Measurements from ENCODE around the gene NUBP2. TPM values are rescaled to one million over a fixed set of nuclear protein-coding genes. Genes with fewer than 3 reads are reported as not detected.

NUBP2 gene
- polyA plus RNA-seq, 1 of the 3 experiments (the other 2 are of a cell fraction): 73.2 TPM

DNA sequence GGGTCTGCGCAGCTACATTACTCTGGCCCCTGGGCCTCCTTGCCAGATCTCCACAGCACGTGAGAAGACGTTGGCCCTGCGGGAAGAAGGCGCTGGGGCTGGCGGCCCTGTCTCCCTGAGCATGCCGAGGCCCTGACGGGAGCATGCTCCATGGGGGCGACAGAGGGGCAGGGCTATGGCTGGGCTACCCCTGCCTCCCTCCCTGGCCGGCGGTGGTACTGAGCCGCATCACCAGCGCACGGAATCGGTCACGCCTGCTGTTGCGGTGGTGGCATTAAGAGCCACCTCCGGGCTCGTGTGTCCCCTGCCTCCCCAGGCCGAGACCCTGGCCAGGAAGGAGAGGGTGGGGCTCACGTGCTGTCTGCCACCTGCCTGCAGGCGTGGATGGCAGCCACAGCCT lies 48.6 kb upstream of the NUBP2 start (continued):
- TF ChIP-seq PBX3 (IDR thresholded peaks at IDR 0.05) (no peak), POLR2AphosphoS5 (IDR thresholded peaks at IDR 0.05; ENCODE audit: low read depth, low read length) (no peak), SIN3A (IDR thresholded peaks at IDR 0.05; ENCODE audit: borderline replicate concordance, low read depth, low read length) (no peak)
- TF ChIP-seq, protein P1, sequence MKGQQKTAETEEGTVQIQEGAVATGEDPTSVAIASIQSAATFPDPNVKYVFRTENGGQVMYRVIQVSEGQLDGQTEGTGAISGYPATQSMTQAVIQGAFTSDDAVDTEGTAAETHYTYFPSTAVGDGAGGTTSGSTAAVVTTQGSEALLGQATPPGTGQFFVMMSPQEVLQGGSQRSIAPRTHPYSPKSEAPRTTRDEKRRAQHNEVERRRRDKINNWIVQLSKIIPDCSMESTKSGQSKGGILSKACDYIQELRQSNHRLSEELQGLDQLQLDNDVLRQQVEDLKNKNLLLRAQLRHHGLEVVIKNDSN (IDR thresholded peaks at IDR 0.05; ENCODE audit: borderline replicate concordance, low read depth): no peak

GRCh38 chr16:1734816-1735215 lies 47.9 kb upstream of the NUBP2 start:
- H3K9me3 ChIP-seq: no peaks in the 10 kb centered on the region
- no peaks in the 10 kb centered on the region for H3K4me1 ChIP-seq (ENCODE audit: control insufficient read depth in 1 of 2, insufficient read depth in 2 of 2, low read depth in 1 of 2, low read length in 1 of 2)
- H2AFZ ChIP-seq (ENCODE audit: low read depth): no peak overlapping the region
- no peaks in the 10 kb centered on the region for H3K27me3 ChIP-seq (ENCODE audit: insufficient read depth)
- H3K36me3 ChIP-seq (replicated peaks in 1 of 2; ENCODE audit: control insufficient read depth in 1 of 2, insufficient read depth in 2 of 2, low read length in 1 of 2): peaks cover 7 to 25% of the 10 kb centered on the region in 2 experiments
- CTCF ChIA-PET: no interaction called here
- H3K4me2 ChIP-seq: no peak overlapping the region
- TF ChIP-seq TAF1 (IDR thresholded peaks at IDR 0.05; ENCODE audit: borderline replicate concordance, low read depth, low read length) (no peak), NRF1 (IDR thresholded peaks at IDR 0.05; ENCODE audit: low read depth, low read length) (no peak), PBX3 (IDR thresholded peaks at IDR 0.05) (no peak), RAD21 (IDR thresholded peaks at IDR 0.05; ENCODE audit: low read length) (no peak)
- peaks cover 45% of the 10 kb centered on the region for H3F3A ChIP-seq (replicated peaks; ENCODE audit: insufficient read depth)
- no peak overlapping the region for H3K27ac ChIP-seq (ENCODE audit: low read depth in 2 of 2, low read length in 1 of 2)
- H4K20me1 ChIP-seq (ENCODE audit: insufficient read depth): no peaks in the 10 kb centered on the region
- no peak overlapping the region for H3K9ac ChIP-seq
- no peak overlapping the region for H3K4me3 ChIP-seq (ENCODE audit: low read depth in 2 of 2, low read length in 1 of 2)
- no peaks in the 10 kb centered on the region for H3K9me2 ChIP-seq
- H3K79me2 ChIP-seq (ENCODE audit: insufficient read depth): 0 out of 2 replicates have a peak, but pooled peaks cover 4% of the 10 kb centered on the region
- POLR2A ChIA-PET: no interaction called here
- WGBS (ENCODE audit: low lambda C conversion rate): 99% methylated on average over 13 of the region's 22 CpGs
- DNase-seq: no peak

DNA sequence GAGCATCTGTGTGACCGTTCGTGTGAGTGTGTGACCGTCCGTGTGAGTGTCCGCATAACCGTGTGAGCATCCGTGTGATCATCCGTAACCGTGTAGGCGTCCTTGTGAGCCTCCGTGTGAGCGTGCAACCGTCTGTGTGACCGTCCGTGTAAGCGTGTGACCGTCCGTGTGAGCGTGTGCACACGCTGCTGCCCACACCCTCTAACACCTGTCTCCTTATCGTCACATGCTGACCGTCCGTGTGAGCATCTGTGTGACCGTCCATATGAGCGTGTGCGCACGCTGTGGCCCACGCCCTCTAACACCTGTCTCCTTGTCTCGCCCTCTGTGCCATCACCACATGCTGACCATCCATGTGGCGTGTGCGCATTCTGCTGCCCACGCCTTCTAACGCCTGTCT lies 42.5 kb upstream of the NUBP2 start:
- TF ChIP-seq TAF1 (IDR thresholded peaks at IDR 0.05; ENCODE audit: borderline replicate concordance, low read depth, low read length) (no peak), SMC3 (IDR thresholded peaks at IDR 0.05; ENCODE audit: low read depth, low read length) (no peak), TCF12 (IDR thresholded peaks at IDR 0.05) (no peak), RFX5 (IDR thresholded peaks at IDR 0.05; ENCODE audit: low read length) (no peak), MXI1 (IDR thresholded peaks at IDR 0.05; ENCODE audit: low read depth, low read length) (no peak), MAX (IDR thresholded peaks at IDR 0.05; ENCODE audit: low read depth) (no peak), EZH2phosphoT487 (IDR thresholded peaks at IDR 0.05; ENCODE audit: borderline replicate concordance, low read depth) (no peak), FOXJ3 (CRISPR knock-in tag; IDR thresholded peaks at IDR 0.05) (no peak), FOSL2 (IDR thresholded peaks at IDR 0.05; ENCODE audit: borderline replicate concordance, low read depth) (no peak), GABPA (IDR thresholded peaks at IDR 0.05; ENCODE audit: low read depth) (no peak), YY1 (IDR thresholded peaks at IDR 0.05; ENCODE audit: low read depth) (no peak), EP300 (IDR thresholded peaks at IDR 0.05; ENCODE audit: borderline replicate concordance in 1 of 2, low read depth in 1 of 2, low read length in 1 of 2) (no peak), SIN3A (IDR thresholded peaks at IDR 0.05; ENCODE audit: borderline replicate concordance, low read depth, low read length) (no peak), RCOR1 (IDR thresholded peaks at IDR 0.05; ENCODE audit: low read length) (no peak), JUND (IDR thresholded peaks at IDR 0.05) (no peak)
- TF ChIP-seq, protein P2, sequence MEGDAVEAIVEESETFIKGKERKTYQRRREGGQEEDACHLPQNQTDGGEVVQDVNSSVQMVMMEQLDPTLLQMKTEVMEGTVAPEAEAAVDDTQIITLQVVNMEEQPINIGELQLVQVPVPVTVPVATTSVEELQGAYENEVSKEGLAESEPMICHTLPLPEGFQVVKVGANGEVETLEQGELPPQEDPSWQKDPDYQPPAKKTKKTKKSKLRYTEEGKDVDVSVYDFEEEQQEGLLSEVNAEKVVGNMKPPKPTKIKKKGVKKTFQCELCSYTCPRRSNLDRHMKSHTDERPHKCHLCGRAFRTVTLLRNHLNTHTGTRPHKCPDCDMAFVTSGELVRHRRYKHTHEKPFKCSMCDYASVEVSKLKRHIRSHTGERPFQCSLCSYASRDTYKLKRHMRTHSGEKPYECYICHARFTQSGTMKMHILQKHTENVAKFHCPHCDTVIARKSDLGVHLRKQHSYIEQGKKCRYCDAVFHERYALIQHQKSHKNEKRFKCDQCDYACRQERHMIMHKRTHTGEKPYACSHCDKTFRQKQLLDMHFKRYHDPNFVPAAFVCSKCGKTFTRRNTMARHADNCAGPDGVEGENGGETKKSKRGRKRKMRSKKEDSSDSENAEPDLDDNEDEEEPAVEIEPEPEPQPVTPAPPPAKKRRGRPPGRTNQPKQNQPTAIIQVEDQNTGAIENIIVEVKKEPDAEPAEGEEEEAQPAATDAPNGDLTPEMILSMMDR (IDR thresholded peaks at IDR 0.05): no peak
- TF ChIP-seq, protein P1 (IDR thresholded peaks at IDR 0.05; ENCODE audit: borderline replicate concordance, low read depth): no peak
- no peak overlapping the region for H3K4me3 ChIP-seq (ENCODE audit: low read depth in 2 of 2, low read length in 1 of 2)
- CTCF ChIA-PET: no interaction called here
- no peaks in the 10 kb centered on the region for H4K20me1 ChIP-seq (ENCODE audit: insufficient read depth)
- 96% methylated on average over 33 of the region's 33 CpGs for WGBS (ENCODE audit: low lambda C conversion rate)
- no peak overlapping the region for H2AFZ ChIP-seq (ENCODE audit: low read depth)
- no peaks in the 10 kb centered on the region for H3K27me3 ChIP-seq (ENCODE audit: insufficient read depth)
- H3K4me1 ChIP-seq (ENCODE audit: control insufficient read depth in 1 of 2, insufficient read depth in 2 of 2, low read depth in 1 of 2, low read length in 1 of 2): no peaks in the 10 kb centered on the region
- H3K9me2 ChIP-seq: no peaks in the 10 kb centered on the region
- peaks cover 40% of the 10 kb centered on the region for H3F3A ChIP-seq (replicated peaks; ENCODE audit: insufficient read depth)
- POLR2A ChIA-PET: no interaction called here
- 0 out of 2 replicates have a peak, but pooled peaks cover 4% of the 10 kb centered on the region for H3K79me2 ChIP-seq (ENCODE audit: insufficient read depth)
- DNase-seq: no peak
- no peak overlapping the region for H3K9ac ChIP-seq
- H3K36me3 ChIP-seq (replicated peaks in 1 of 2; ENCODE audit: control insufficient read depth in 1 of 2, insufficient read depth in 2 of 2, low read length in 1 of 2): peaks cover 0 to 30% of the 10 kb centered on the region in 2 experiments
- H3K4me2 ChIP-seq: no peak overlapping the region
- no peaks in the 10 kb centered on the region for H3K9me3 ChIP-seq
- no peak overlapping the region for H3K27ac ChIP-seq (ENCODE audit: low read depth in 2 of 2, low read length in 1 of 2)

Measured in SK-N-SH (cell line).